Measurements from ENCODE around the gene NIPBL.
"Not testable (repeated sequence)": the region's sequence is repeated elsewhere in the genome, so short reads cannot be mapped to it uniquely, and the experiment has no call there.

The NIPBL gene

GRCh38 chr5:37043693-37044092 is 167.1 kb downstream of the NIPBL start:
- no peak for DNase-seq

GRCh38 chr5:37044120-37044519 is 167.6 kb downstream of the NIPBL start:
- no peak for DNase-seq

GRCh38 chr5:37045703-37046102 is 169.1 kb downstream of the NIPBL start:
- DNase-seq, result no peak

GRCh38 chr5:37047947-37048346 is 171.4 kb downstream of the NIPBL start:
- DNase-seq, result no peak

- no peak for DNase-seq
These were observed 177.8 kb downstream of the NIPBL start for GRCh38 chr5:37054391-37054790.

GRCh38 chr5:37055383-37055990 is 178.9 kb downstream of the NIPBL start:
- no peak for DNase-seq

- DNase-seq, result no peak
These were observed 180.2 kb downstream of the NIPBL start for GRCh38 chr5:37056762-37057161.

GRCh38 chr5:37060030-37060429 is 183.5 kb downstream of the NIPBL start:
- DNase-seq, result no peak

- no peak for DNase-seq
These were observed 187.2 kb downstream of the NIPBL start for GRCh38 chr5:37063739-37064138.

GRCh38 chr5:37064442-37064841 is 187.9 kb downstream of the NIPBL start:
- no peak for DNase-seq

GRCh38 chr5:37071487-37071886 is 194.9 kb downstream of the NIPBL start:
- DNase-seq, result no peak

- DNase-seq, result no peak
These were observed 195.5 kb downstream of the NIPBL start for GRCh38 chr5:37071901-37072581.

GRCh38 chr5:37075399-37075950 is 198.9 kb downstream of the NIPBL start:
- DNase-seq, result no peak

- DNase-seq, result no peak
These were observed 200.6 kb downstream of the NIPBL start for GRCh38 chr5:37077146-37077545.

- DNase-seq, result no peak
These were observed 204.1 kb downstream of the NIPBL start for GRCh38 chr5:37080697-37081096.

- DNase-seq, result not testable (repeated sequence)
These were observed 206.4 kb downstream of the NIPBL start for GRCh38 chr5:37082977-37083376.

- not testable (repeated sequence) for DNase-seq
These were observed 209.5 kb downstream of the NIPBL start for GRCh38 chr5:37086026-37086425.

GRCh38 chr5:37086466-37087173 is 210.1 kb downstream of the NIPBL start:
- no peak for DNase-seq

GRCh38 chr5:37088009-37088408 is 211.4 kb downstream of the NIPBL start:
- no peak for DNase-seq

GRCh38 chr5:37090123-37090726 is 213.7 kb downstream of the NIPBL start:
- DNase-seq, result no peak

- DNase-seq, result no peak
These were observed 214.2 kb downstream of the NIPBL start for GRCh38 chr5:37090781-37091180.

- DNase-seq, result not testable (repeated sequence)
These were observed 217.2 kb downstream of the NIPBL start for GRCh38 chr5:37093795-37094194.

GRCh38 chr5:37099267-37099666 is 222.7 kb downstream of the NIPBL start:
- DNase-seq, result not testable (repeated sequence)

Measured in CD4-positive, alpha-beta T cell treated with Interleukin-12 subunit alpha and Interleukin-12 subunit beta, for 1 hour (primary cell).